Activated naive CD4-positive, alpha-beta T cell treated with anti-CD3 and anti-CD28 coated beads for 36 hours (primary cell): ENCODE results near the gene PDS5A. TPM values are rescaled to one million over a fixed set of nuclear protein-coding genes. Genes with fewer than 3 reads are reported as not detected.
"Not testable (repeated sequence)": the region's sequence is repeated elsewhere in the genome, so short reads cannot be mapped to it uniquely, and the experiment has no call there.

Experiments
- CTCF ChIA-PET: fragments of 350-600 bp; sonication (Branson Sonifier 250); formaldehyde crosslinking; loops from one replicate; lab custom pipeline; 2021; ENCODE audit warnings: antibody characterized with exemption; lab: Charles Lee
- DNase-seq: peaks from one replicate; pipeline ENCODE4 v3.0.0-alpha.2; 2020
- H3K27ac Mint-ChIP-seq: one replicate; pipeline ENCODE4 v1.8.0; 2021; ENCODE audit warnings: mild to moderate bottlenecking, mixed read lengths
- H3K27me3 Mint-ChIP-seq: one replicate; pipeline ENCODE4 v1.8.0; 2021; ENCODE audit warnings: low read depth, mixed read lengths
- H3K36me3 Mint-ChIP-seq: one replicate; pipeline ENCODE4 v1.8.0; 2021; ENCODE audit warnings: low read depth, mixed read lengths
- H3K4me1 Mint-ChIP-seq: one replicate; pipeline ENCODE4 v1.8.0; 2021; ENCODE audit warnings: low read depth, mixed read lengths
- H3K4me3 Mint-ChIP-seq: one replicate; pipeline ENCODE4 v1.8.0; 2021; ENCODE audit warnings: mild to moderate bottlenecking, moderate library complexity, mixed read lengths
- H3K9me3 Mint-ChIP-seq: one replicate; pipeline ENCODE4 v1.8.0; 2021; ENCODE audit warnings: mixed read lengths
- intact Hi-C: fragments of 100-400 bp; cut with micrococcal nuclease; formaldehyde crosslinking; loops from one replicate; pipeline ENCODE4 v1.15.1; 2023
- total RNA-seq, 2 experiments: library from RNA; stranded (reverse); gene quantifications; one replicate each; pipeline ENCODE4 v1.2.3, GENCODE V29; 2021

Gene PDS5A
- total RNA-seq, 2 experiments from 2014 or later: 86.8 to 89.1 TPM

DNA sequence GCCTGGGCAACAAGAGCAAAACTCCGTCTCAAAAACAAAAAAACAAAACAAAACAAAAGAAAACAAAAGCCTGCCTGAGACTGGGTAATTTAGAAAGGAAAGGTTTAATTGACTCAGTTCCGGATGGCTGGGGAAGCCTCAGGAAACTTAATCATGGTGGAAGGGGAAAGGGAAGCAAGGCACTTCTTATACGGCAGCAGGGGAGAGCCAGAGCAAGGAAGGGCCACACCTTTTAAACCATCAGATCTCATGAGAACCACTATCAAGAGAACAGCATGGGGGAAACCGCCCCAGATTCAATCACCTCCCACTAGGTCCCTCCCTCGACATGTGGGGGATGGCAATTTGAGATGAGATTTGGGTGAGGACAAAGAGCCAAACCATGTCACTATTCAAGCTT lies 157.5 kb downstream of the PDS5A start:
- CTCF ChIA-PET: no interaction called here
- no peak for DNase-seq
- intact Hi-C loops: no loop called here
- no peak overlapping the region for H3K4me3 Mint-ChIP-seq
- H3K27ac Mint-ChIP-seq: no peak overlapping the region
- no peaks in the 10 kb centered on the region for H3K9me3 Mint-ChIP-seq
- no peaks in the 10 kb centered on the region for H3K4me1 Mint-ChIP-seq
- peaks cover 8% of the 10 kb centered on the region for H3K36me3 Mint-ChIP-seq
- H3K27me3 Mint-ChIP-seq: no peaks in the 10 kb centered on the region

GRCh38 chr4:39818646-39819045 lies 159.1 kb downstream of the PDS5A start:
- Mint-ChIP-seq H3K36me3 (peaks cover 5% of the 10 kb centered on the region), H3K27me3 (no peaks in the 10 kb centered on the region), H3K4me1 (no peaks in the 10 kb centered on the region), H3K9me3 (peaks cover 2% of the 10 kb centered on the region), H3K27ac (no peak overlapping the region), H3K4me3 (no peak overlapping the region)
- DNase-seq: no peak
- intact Hi-C loops: no loop called here
- CTCF ChIA-PET: interaction anchor here (0.5 kb wide), 1 partner anchor 1474 kb away, joined by 4 read pairs; no protein-coding TSS in a partner anchor

DNA sequence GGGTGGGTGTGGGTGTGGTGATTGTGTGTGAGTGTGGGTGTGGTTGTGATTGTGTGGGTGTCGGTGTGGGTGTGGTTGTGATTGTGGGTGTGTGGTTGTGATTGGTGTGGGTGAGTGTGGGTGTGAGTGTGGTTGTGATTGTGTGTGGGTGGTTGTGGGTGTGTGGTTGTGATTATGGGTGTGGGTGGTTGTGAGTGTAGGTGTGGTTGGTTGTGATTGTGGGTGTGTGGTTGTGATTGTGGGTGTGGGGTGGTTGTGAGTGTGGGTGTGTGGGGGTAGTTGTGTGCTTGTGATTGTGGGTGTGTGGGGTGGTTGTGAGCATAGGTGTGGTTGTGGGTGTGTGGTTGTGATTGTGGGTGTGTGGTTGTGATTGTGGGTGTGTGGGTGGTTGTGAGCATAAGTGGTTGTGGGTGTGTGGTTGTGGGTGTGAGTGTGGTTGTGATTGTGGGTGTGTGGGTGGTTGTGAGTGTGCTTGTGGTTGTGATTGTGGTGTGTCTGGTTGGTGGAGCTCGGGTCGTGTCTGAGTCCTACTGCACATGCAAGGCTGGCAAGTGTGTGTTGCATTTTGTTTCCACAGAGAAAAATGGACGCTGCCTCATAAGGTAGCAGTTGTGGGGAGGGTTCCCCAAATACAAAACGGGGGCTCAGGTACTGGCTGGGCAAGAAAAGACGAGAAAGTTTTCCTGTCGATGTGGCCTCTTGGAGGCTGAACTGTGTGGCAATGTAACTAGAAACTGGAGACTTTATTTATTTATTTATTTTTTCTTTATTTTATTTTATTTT lies 163.1 kb downstream of the PDS5A start:
- peaks cover 14% of the 10 kb centered on the region for H3K9me3 Mint-ChIP-seq
- intact Hi-C loops: loop anchor here (5.0 kb wide), 1 partner anchor 163 kb away; the partner anchor contains the start of gene PDS5A
- H3K36me3 Mint-ChIP-seq: peaks cover 4% of the 10 kb centered on the region
- H3K4me1 Mint-ChIP-seq: no peaks in the 10 kb centered on the region
- H3K4me3 Mint-ChIP-seq: no peak overlapping the region
- CTCF ChIA-PET: no interaction called here
- H3K27ac Mint-ChIP-seq: no peak overlapping the region
- H3K27me3 Mint-ChIP-seq: no peaks in the 10 kb centered on the region
- DNase-seq: no peak

GRCh38 chr4:39813761-39814160 lies 163.9 kb downstream of the PDS5A start:
- CTCF ChIA-PET, H3K27ac Mint-ChIP-seq, H3K4me3 Mint-ChIP-seq, H3K4me1 Mint-ChIP-seq, H3K36me3 Mint-ChIP-seq, DNase-seq, H3K27me3 Mint-ChIP-seq: not testable (repeated sequence)
- intact Hi-C loops: loop anchor here (5.0 kb wide), 1 partner anchor 164 kb away; the partner anchor contains the start of gene PDS5A
- H3K9me3 Mint-ChIP-seq: peaks cover 18% of the 10 kb centered on the region

DNA sequence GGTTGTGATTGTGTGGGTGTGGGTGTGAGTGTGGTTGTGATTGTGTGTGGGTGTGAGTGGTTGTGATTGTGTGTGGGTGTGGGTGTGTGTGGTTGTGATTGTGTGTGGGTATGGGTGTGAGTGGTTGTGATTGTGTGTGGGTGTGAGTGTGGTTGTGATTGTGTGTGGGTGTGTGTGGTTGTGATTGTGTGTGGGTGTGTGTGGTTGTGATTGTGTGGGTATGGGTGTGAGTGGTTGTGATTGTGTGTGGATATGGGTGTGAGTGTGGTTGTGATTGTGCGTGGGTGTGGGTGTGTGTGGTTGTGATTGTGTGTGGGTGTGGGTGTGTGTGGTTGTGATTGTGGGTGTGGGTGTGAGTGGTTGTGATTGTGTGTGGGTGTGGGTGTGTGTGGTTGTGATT lies 164.7 kb downstream of the PDS5A start:
- H3K4me1 Mint-ChIP-seq, DNase-seq, H3K27ac Mint-ChIP-seq, H3K36me3 Mint-ChIP-seq, H3K27me3 Mint-ChIP-seq, CTCF ChIA-PET, H3K4me3 Mint-ChIP-seq: not testable (repeated sequence)
- H3K9me3 Mint-ChIP-seq: peaks cover 18% of the 10 kb centered on the region
- intact Hi-C loops: loop anchor here (5.0 kb wide), 1 partner anchor 164 kb away; the partner anchor contains the start of gene PDS5A

DNA sequence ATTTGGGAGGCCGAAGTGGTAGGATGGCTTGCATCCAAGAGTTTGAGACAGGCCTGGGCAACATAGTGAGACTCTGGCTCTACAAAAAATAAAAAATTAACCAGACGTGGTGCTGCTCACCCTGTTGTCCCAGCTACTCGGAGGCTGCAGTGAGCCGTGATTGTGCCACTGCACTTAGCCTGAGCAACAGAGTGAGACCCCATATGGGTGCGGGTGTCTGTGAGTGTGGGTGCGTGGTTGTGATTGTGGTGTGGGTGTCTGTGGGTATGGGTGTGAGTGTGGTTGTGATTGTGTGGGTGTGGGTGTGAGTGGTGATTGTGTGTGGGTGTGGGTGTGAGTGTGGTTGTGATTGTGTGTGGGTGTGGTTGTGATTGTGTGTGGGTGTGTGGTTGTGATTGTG lies 165.2 kb downstream of the PDS5A start:
- CTCF ChIA-PET: no interaction called here
- H3K36me3 Mint-ChIP-seq: peaks cover 4% of the 10 kb centered on the region
- no peaks in the 10 kb centered on the region for H3K27me3 Mint-ChIP-seq
- H3K4me1 Mint-ChIP-seq: no peaks in the 10 kb centered on the region
- intact Hi-C loops: loop anchor here (5.0 kb wide), 1 partner anchor 165 kb away; the partner anchor contains the start of gene PDS5A
- H3K27ac Mint-ChIP-seq: peak overlapping the region; percentile 11
- no peak overlapping the region for H3K4me3 Mint-ChIP-seq
- peak; percentile 14 for DNase-seq
- peaks cover 18% of the 10 kb centered on the region for H3K9me3 Mint-ChIP-seq

DNA sequence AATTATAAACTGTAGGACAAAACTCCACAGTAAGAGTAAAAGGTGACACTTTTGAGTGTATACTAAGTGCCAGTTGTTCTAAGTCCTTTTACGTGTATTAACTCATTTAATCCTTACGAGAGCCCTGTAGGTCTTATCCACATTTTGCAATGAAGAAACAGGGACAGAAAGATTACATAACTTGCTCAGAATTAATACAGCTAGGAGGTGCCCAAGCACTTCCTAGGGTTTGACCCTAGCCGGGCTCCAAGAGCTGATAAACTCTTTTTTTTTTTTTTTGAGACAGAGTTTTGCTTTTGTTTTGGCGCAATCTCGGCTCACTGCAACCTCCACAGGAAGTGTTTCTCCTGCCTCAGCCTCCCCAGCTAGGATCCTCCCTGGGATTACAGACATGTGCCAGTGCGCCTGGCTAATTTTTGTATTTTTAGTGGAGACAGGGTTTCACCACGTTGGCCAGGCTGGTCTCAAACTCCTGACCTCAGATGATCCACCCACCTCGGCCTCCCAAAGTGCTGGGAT lies 169.4 kb downstream of the PDS5A start:
- peaks cover 17% of the 10 kb centered on the region for H3K9me3 Mint-ChIP-seq
- DNase-seq: no peak
- peaks cover 4% of the 10 kb centered on the region for H3K36me3 Mint-ChIP-seq
- intact Hi-C loops: no loop called here
- no peak overlapping the region for H3K4me3 Mint-ChIP-seq
- CTCF ChIA-PET: interaction anchor here (0.6 to 1.0 kb wide), 2 partner anchors 36 to 47 kb away, joined by 3 to 5 read pairs; no protein-coding TSS in a partner anchor
- H3K27me3 Mint-ChIP-seq: no peaks in the 10 kb centered on the region
- no peaks in the 10 kb centered on the region for H3K4me1 Mint-ChIP-seq
- H3K27ac Mint-ChIP-seq: no peak overlapping the region

DNA sequence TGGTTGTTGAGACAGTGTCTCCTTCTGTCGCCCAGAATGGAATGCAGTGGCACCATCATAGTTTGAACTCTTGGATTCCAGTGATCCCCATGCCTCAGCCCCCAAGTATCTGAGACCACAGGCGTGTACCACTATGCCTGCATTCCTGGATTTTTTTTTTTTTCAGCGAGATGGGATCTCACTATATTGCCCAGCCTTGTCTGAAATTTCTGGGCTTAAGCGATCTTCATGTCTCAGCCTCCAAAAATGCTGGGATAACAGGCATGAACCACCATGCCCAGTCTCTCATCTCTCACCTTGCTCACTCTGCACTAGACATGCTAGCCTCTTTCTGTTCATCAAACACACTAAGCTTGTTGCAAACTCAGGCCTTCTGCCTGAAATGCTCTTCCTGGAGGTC lies 175.7 kb downstream of the PDS5A start:
- CTCF ChIA-PET: no interaction called here
- H3K4me3 Mint-ChIP-seq: no peak overlapping the region
- H3K27me3 Mint-ChIP-seq: no peaks in the 10 kb centered on the region
- intact Hi-C loops: no loop called here
- no peaks in the 10 kb centered on the region for H3K4me1 Mint-ChIP-seq
- no peaks in the 10 kb centered on the region for H3K9me3 Mint-ChIP-seq
- no peaks in the 10 kb centered on the region for H3K36me3 Mint-ChIP-seq
- no peak for DNase-seq
- H3K27ac Mint-ChIP-seq: no peak overlapping the region

- DNase-seq, H3K36me3 Mint-ChIP-seq, H3K4me1 Mint-ChIP-seq, CTCF ChIA-PET, H3K27me3 Mint-ChIP-seq, intact Hi-C loops, H3K4me3 Mint-ChIP-seq, H3K9me3 Mint-ChIP-seq, H3K27ac Mint-ChIP-seq: not testable (repeated sequence)
These were observed 184.7 kb downstream of the PDS5A start for GRCh38 chr4:39792976-39793375.

- Mint-ChIP-seq H3K27ac (no peak overlapping the region), H3K4me3 (no peak overlapping the region), H3K9me3 (no peaks in the 10 kb centered on the region), H3K27me3 (no peaks in the 10 kb centered on the region), H3K4me1 (no peaks in the 10 kb centered on the region), H3K36me3 (no peaks in the 10 kb centered on the region)
- CTCF ChIA-PET: no interaction called here
- intact Hi-C loops: no loop called here
- DNase-seq: no peak
These were observed 185.2 kb downstream of the PDS5A start for GRCh38 chr4:39792529-39792928.

DNA sequence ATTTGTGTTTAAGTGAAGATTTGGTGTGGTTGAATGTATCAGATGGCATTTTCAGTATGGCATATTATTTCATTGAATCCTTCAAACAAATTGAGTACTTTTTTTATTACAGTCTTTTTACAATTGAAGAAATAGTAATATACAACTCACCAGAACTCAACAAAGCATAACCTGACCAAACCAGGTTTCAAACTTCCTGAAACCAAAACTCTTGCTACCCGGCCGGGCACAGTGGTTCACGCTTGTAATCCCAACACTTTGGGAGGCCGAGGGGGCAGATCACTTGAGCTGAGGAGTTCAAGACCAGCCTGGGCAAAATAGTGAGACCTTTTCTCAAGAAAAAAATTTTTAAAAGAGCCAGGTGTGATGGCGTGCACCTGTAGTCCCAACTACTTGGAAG lies 185.6 kb downstream of the PDS5A start:
- Mint-ChIP-seq H3K27ac (no peak overlapping the region), H3K4me3 (no peak overlapping the region), H3K9me3 (no peaks in the 10 kb centered on the region), H3K36me3 (no peaks in the 10 kb centered on the region), H3K27me3 (no peaks in the 10 kb centered on the region), H3K4me1 (no peaks in the 10 kb centered on the region)
- DNase-seq: no peak
- CTCF ChIA-PET: interaction anchor here (0.6 kb wide), 1 partner anchor 9 kb away, joined by 3 read pairs; no protein-coding TSS in a partner anchor
- intact Hi-C loops: no loop called here

DNA sequence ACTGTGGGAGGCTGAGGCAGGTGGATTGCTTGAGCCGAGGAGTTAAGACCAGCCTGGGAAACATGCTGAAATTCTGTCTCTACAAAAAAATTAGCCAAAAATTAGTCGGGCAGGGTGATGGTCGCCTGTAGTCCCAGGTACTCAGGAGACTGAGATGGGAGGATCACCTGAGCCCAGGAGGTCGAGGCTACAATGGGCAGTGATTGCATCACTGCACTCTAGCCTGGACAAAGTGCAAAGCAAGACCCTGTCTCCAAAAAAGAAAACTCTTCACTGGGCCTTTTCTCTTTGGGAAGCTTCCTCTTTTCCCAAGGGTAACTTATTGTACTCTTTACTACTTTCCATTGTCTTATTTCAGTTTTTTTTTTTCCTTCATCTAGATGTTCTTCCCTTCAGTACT lies 190.9 kb downstream of the PDS5A start:
- no peak overlapping the region for H3K4me3 Mint-ChIP-seq
- intact Hi-C loops: no loop called here
- no peaks in the 10 kb centered on the region for H3K9me3 Mint-ChIP-seq
- CTCF ChIA-PET: no interaction called here
- no peaks in the 10 kb centered on the region for H3K27me3 Mint-ChIP-seq
- no peak overlapping the region for H3K27ac Mint-ChIP-seq
- no peaks in the 10 kb centered on the region for H3K4me1 Mint-ChIP-seq
- H3K36me3 Mint-ChIP-seq: no peaks in the 10 kb centered on the region
- DNase-seq: no peak

DNA sequence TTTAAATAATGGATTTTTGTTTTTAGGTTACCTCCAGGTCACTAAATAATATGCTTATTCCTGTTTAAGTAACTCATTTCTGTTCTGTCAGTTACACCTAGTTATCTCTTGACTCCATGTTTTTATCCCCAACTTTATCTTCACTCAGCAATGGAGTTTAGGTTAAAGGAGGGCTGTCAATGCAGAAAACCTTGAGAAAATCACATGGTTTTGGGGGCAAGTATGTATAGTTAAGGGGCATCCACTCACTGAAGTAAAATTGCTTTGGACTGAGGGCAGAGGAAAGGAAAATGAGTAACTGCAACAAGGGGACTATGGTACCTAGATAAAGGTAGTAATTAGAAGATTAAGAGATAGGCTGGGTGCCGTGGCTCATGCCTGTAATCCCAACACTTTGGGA lies 192.6 kb downstream of the PDS5A start:
- no peaks in the 10 kb centered on the region for H3K9me3 Mint-ChIP-seq
- DNase-seq: no peak
- H3K27me3 Mint-ChIP-seq: no peaks in the 10 kb centered on the region
- peaks cover 2% of the 10 kb centered on the region for H3K36me3 Mint-ChIP-seq
- intact Hi-C loops: no loop called here
- H3K27ac Mint-ChIP-seq: no peak overlapping the region
- H3K4me1 Mint-ChIP-seq: no peaks in the 10 kb centered on the region
- H3K4me3 Mint-ChIP-seq: no peak overlapping the region
- CTCF ChIA-PET: no interaction called here
